GM19351 (cell line): ENCODE data around the gene BMPR1A.

Source experiments
- ATAC-seq: cut with Tn5 transposase; IDR thresholded peaks from one replicate; pipeline ENCODE4 v1.9.1; 2021; ENCODE audit warnings: mild to moderate bottlenecking, moderate library complexity; ENCODE audit not compliant: unreplicated experiment

BMPR1A gene

GRCh38 chr10:86758189-86759072, 2.0 kb downstream of the BMPR1A start:
- ATAC-seq = no peak

GRCh38 chr10:86759073-86759672, 2.8 kb downstream of the BMPR1A start:
- ATAC-seq = no peak

GRCh38 chr10:86763404-86763803, 7.0 kb downstream of the BMPR1A start:
- ATAC-seq = no peak

- no peak for ATAC-seq
Observed at GRCh38 chr10:86765548-86765947, 9.1 kb downstream of the BMPR1A start.

GRCh38 chr10:86768412-86769062, 12.1 kb downstream of the BMPR1A start:
- no peak for ATAC-seq

- ATAC-seq = no peak
Observed at GRCh38 chr10:86769991-86770390, 13.6 kb downstream of the BMPR1A start.

GRCh38 chr10:86770412-86770960, 14.1 kb downstream of the BMPR1A start:
- ATAC-seq = no peak

- no peak for ATAC-seq
Observed at GRCh38 chr10:86773498-86773897, 17.1 kb downstream of the BMPR1A start.

GRCh38 chr10:86775056-86775869, 18.8 kb downstream of the BMPR1A start:
- peak; percentile 67 for ATAC-seq

- no peak for ATAC-seq
Observed at GRCh38 chr10:86775870-86776180, 19.4 kb downstream of the BMPR1A start.

- no peak for ATAC-seq
Observed at GRCh38 chr10:86779220-86780017, 23.0 kb downstream of the BMPR1A start.

GRCh38 chr10:86782701-86783418, 26.4 kb downstream of the BMPR1A start:
- ATAC-seq = peak; percentile 95

GRCh38 chr10:86785037-86785436, 28.6 kb downstream of the BMPR1A start:
- ATAC-seq = no peak

- no peak for ATAC-seq
Observed at GRCh38 chr10:86785968-86786367, 29.5 kb downstream of the BMPR1A start.

GRCh38 chr10:86786368-86786767, 29.9 kb downstream of the BMPR1A start:
- no peak for ATAC-seq

GRCh38 chr10:86790394-86790793, 34.0 kb downstream of the BMPR1A start:
- ATAC-seq = no peak

GRCh38 chr10:86792461-86793167, 36.2 kb downstream of the BMPR1A start:
- ATAC-seq = no peak

- ATAC-seq = no peak
Observed at GRCh38 chr10:86793696-86794095, 37.3 kb downstream of the BMPR1A start.

- no peak for ATAC-seq
Observed at GRCh38 chr10:86795353-86795752, 38.9 kb downstream of the BMPR1A start.
